ENCODE results near the gene ATG5.

DNA sequence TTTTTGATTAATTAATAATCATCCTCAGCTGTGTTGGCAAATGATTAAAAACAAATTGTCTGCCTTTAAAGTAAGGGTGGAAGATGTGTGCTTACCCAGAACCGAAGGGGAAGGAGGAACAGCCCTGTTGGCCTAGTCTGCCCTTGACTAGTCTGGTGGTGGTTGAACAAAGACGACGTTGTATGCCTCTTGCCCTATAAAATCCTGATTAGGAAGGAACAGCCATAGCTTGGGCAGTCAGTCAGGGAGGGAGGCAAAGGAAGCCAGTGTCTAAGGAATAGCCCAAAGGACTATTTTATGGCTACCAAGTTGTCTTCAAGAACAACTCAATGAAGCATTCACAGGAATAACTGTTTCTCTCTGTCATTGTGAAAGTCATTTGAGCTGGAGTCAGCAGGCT is 168.7 kb downstream of the ATG5 start:
- TF ChIP-seq, protein P1, sequence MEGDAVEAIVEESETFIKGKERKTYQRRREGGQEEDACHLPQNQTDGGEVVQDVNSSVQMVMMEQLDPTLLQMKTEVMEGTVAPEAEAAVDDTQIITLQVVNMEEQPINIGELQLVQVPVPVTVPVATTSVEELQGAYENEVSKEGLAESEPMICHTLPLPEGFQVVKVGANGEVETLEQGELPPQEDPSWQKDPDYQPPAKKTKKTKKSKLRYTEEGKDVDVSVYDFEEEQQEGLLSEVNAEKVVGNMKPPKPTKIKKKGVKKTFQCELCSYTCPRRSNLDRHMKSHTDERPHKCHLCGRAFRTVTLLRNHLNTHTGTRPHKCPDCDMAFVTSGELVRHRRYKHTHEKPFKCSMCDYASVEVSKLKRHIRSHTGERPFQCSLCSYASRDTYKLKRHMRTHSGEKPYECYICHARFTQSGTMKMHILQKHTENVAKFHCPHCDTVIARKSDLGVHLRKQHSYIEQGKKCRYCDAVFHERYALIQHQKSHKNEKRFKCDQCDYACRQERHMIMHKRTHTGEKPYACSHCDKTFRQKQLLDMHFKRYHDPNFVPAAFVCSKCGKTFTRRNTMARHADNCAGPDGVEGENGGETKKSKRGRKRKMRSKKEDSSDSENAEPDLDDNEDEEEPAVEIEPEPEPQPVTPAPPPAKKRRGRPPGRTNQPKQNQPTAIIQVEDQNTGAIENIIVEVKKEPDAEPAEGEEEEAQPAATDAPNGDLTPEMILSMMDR (IDR thresholded peaks at IDR 0.05): no peak
- TF ChIP-seq ZFX (IDR thresholded peaks at IDR 0.05; ENCODE audit: borderline replicate concordance): no peak
